WTC11 (cell line): ENCODE measurements around the gene MAGI3. TPM values are rescaled to one million over a fixed set of nuclear protein-coding genes. Genes with fewer than 3 reads are reported as not detected.

Experiments
- ATAC-seq: fragments of 200-7000 bp; cut with Tn5 transposase; 2 replicates; pipeline ENCODE4 v1.10.0; 2021; ENCODE audit warnings: mild to moderate bottlenecking, moderate library complexity
- CTCF ChIA-PET: fragments of 300-600 bp; sonication (Branson Sonifier 250); formaldehyde crosslinking; loops from one replicate; lab custom pipeline; 2021; ENCODE audit warnings: antibody characterized with exemption; lab: Charles Lee
- POLR2A ChIA-PET: fragments of 350-600 bp; sonication (Branson Sonifier 250); formaldehyde crosslinking; loops from one replicate; lab custom pipeline; 2021; ENCODE audit warnings: antibody characterized with exemption; lab: Charles Lee
- DNase-seq: peaks from one replicate; pipeline ENCODE4 v3.0.0; 2021; ENCODE audit warnings: low spot score
- H3K27ac Mint-ChIP-seq: 2 replicates; pipeline ENCODE4 v1.8.0; 2021; ENCODE audit warnings: mixed read lengths
- H3K27me3 Mint-ChIP-seq: 2 replicates; pipeline ENCODE4 v1.8.0; 2021; ENCODE audit warnings: low read depth, mild to moderate bottlenecking, moderate library complexity, mixed read lengths
- H3K36me3 Mint-ChIP-seq: 2 replicates; pipeline ENCODE4 v1.8.0; 2021; ENCODE audit warnings: mixed read lengths
- H3K4me1 Mint-ChIP-seq: 2 replicates; pipeline ENCODE4 v1.8.0; 2022; ENCODE audit warnings: mixed read lengths
- H3K4me3 Mint-ChIP-seq: 2 replicates; pipeline ENCODE4 v1.8.0; 2021; ENCODE audit warnings: mild to moderate bottlenecking, moderate library complexity, mixed read lengths
- H3K9me3 Mint-ChIP-seq: 2 replicates; pipeline ENCODE4 v1.8.0; 2021; ENCODE audit warnings: mixed read lengths
- ATF6 ChIP-seq: sonication (generic); formaldehyde crosslinking; IDR thresholded peaks from 2 replicates; pipeline ENCODE4 v1.8.1; 2023; ENCODE audit warnings: mild to moderate bottlenecking, missing genetic modification reagents
- E2F4 ChIP-seq: sonication (generic); formaldehyde crosslinking; IDR thresholded peaks from 2 replicates; pipeline ENCODE4 v1.8.1; 2022; ENCODE audit warnings: low read depth, mild to moderate bottlenecking, moderate library complexity, missing genetic modification reagents, borderline replicate concordance
- ELF4 ChIP-seq: sonication (generic); formaldehyde crosslinking; IDR thresholded peaks from 2 replicates; pipeline ENCODE4 v1.8.1; 2022; ENCODE audit warnings: low read depth, mild to moderate bottlenecking, moderate library complexity, missing genetic modification reagents
- ERG ChIP-seq: fragments of 250-450 bp; sonication (Bioruptor Pico); IDR thresholded peaks from 2 replicates; pipeline ENCODE4 v1.8.0; 2021; ENCODE audit warnings: mild to moderate bottlenecking
- FOXK1 ChIP-seq: sonication (generic); formaldehyde crosslinking; IDR thresholded peaks from 2 replicates; pipeline ENCODE4 v1.8.0; 2022; ENCODE audit warnings: mild to moderate bottlenecking, moderate library complexity, missing genetic modification reagents
- HMGA2 ChIP-seq: fragments of 250-450 bp; sonication (Bioruptor Pico); IDR thresholded peaks from 2 replicates; pipeline ENCODE4 v1.4.0; 2021; ENCODE audit warnings: mild to moderate bottlenecking, moderate library complexity
- IRF2 ChIP-seq: sonication (generic); formaldehyde crosslinking; IDR thresholded peaks from 2 replicates; pipeline ENCODE4 v1.8.0; 2022; ENCODE audit warnings: low read depth, missing genetic modification reagents, borderline replicate concordance
- JAZF1 ChIP-seq: fragments of 250-450 bp; sonication (Bioruptor Pico); IDR thresholded peaks from 2 replicates; pipeline ENCODE4 v1.9.0; 2021; ENCODE audit warnings: moderate library complexity, mild to moderate bottlenecking, inconsistent platforms
- JUN ChIP-seq: sonication (generic); formaldehyde crosslinking; IDR thresholded peaks from 2 replicates; pipeline ENCODE4 v1.8.0; 2023; ENCODE audit warnings: mild to moderate bottlenecking, missing genetic modification reagents
- MYBL2 ChIP-seq: sonication (generic); formaldehyde crosslinking; IDR thresholded peaks from 2 replicates; pipeline ENCODE4 v1.8.1; 2023; ENCODE audit warnings: mild to moderate bottlenecking, moderate library complexity, missing genetic modification reagents
- NFYB ChIP-seq: sonication (generic); formaldehyde crosslinking; conservative IDR thresholded peaks from 2 replicates; pipeline ENCODE4 v1.8.0; 2022; ENCODE audit warnings: low read depth, missing genetic modification reagents
- NR1H2 ChIP-seq: sonication (generic); formaldehyde crosslinking; IDR thresholded peaks from 2 replicates; pipeline ENCODE4 v1.9.0; 2021; ENCODE audit warnings: mild to moderate bottlenecking, moderate library complexity, missing genetic modification reagents
- NR2C2 ChIP-seq: sonication (generic); formaldehyde crosslinking; IDR thresholded peaks from 2 replicates; pipeline ENCODE4 v1.8.0; 2022; ENCODE audit warnings: mild to moderate bottlenecking, missing genetic modification reagents
- SMAD3 ChIP-seq: sonication (generic); formaldehyde crosslinking; IDR thresholded peaks from 2 replicates; pipeline ENCODE4 v1.8.0; 2022; ENCODE audit warnings: missing genetic modification reagents, mild to moderate bottlenecking, borderline replicate concordance
- TEAD4 ChIP-seq: sonication (generic); formaldehyde crosslinking; IDR thresholded peaks from 2 replicates; pipeline ENCODE4 v1.8.0; 2022; ENCODE audit warnings: mild to moderate bottlenecking, missing genetic modification reagents
- ZMAT4 ChIP-seq: fragments of 250-450 bp; sonication (Bioruptor Pico); IDR thresholded peaks from 2 replicates; pipeline ENCODE4 v1.9.0; 2021; ENCODE audit warnings: mild to moderate bottlenecking
- ZNF219 ChIP-seq: sonication (generic); formaldehyde crosslinking; IDR thresholded peaks from 2 replicates; pipeline ENCODE4 v1.8.0; 2023; ENCODE audit warnings: missing genetic modification reagents, mild to moderate bottlenecking, borderline replicate concordance
- ZNF263 ChIP-seq: sonication (generic); formaldehyde crosslinking; IDR thresholded peaks from 2 replicates; pipeline ENCODE4 v1.8.1; 2022; ENCODE audit warnings: low read depth, mild to moderate bottlenecking, moderate library complexity, missing genetic modification reagents
- ZNF317 ChIP-seq: sonication (generic); formaldehyde crosslinking; IDR thresholded peaks from 2 replicates; pipeline ENCODE4 v1.8.1; 2023; ENCODE audit warnings: low read depth, mild to moderate bottlenecking, moderate library complexity, missing genetic modification reagents, borderline replicate concordance
- ZNF423 ChIP-seq: fragments of 250-450 bp; sonication (Bioruptor Pico); IDR thresholded peaks from 2 replicates; pipeline ENCODE4 v2.1.2; 2022; ENCODE audit warnings: mild to moderate bottlenecking, moderate library complexity
- total RNA-seq: library from RNA; stranded (reverse); gene quantifications from 3 replicates; pipeline ENCODE4 v1.2.3, GENCODE V29; 2021

Gene MAGI3
- total RNA-seq, 1 experiment from 2014 or later = 9.7 TPM

GRCh38 chr1:113423826-113424225 is 33.5 kb downstream of the MAGI3 start:
- TF ChIP-seq E2F4 (CRISPR knock-in tag) (no peak), ZNF423 (no peak), ZNF219 (CRISPR knock-in tag) (no peak), SMAD3 (CRISPR knock-in tag) (no peak), FOXK1 (CRISPR knock-in tag) (no peak)
- Mint-ChIP-seq H3K36me3 (peaks cover 19% of the 10 kb centered on the region), H3K4me3 (no peak overlapping the region), H3K9me3 (peaks cover 23% of the 10 kb centered on the region), H3K27ac (no peak overlapping the region), H3K27me3 (no peaks in the 10 kb centered on the region; the same call in 1 of the 2 replicates), H3K4me1 (no peaks in the 10 kb centered on the region)
- no peak for DNase-seq
- ChIA-PET POLR2A (interaction anchor here (0.5 to 0.7 kb wide), 2 partner anchors 18 to 446 kb away, joined by 4 to 5 read pairs; no protein-coding TSS in a partner anchor), CTCF (no interaction called here)
- no peak for ATAC-seq

GRCh38 chr1:113429461-113430153 is 39.3 kb downstream of the MAGI3 start:
- ATAC-seq (peak; percentile 34; the same call in 1 of the 2 replicates), DNase-seq (no peak)
- Mint-ChIP-seq H3K27ac (no peak overlapping the region; the same call in 1 of the 2 replicates), H3K9me3 (no peaks in the 10 kb centered on the region; the same call in 1 of the 2 replicates), H3K4me1 (0 out of 2 replicates have a peak, but pooled peaks cover 2% of the 10 kb centered on the region), H3K27me3 (no peaks in the 10 kb centered on the region), H3K4me3 (no peak overlapping the region), H3K36me3 (no peaks in the 10 kb centered on the region)
- TF ChIP-seq NR2C2 (CRISPR knock-in tag) (no peak), NFYB (CRISPR knock-in tag) (peak; percentile 20; the same call in 1 of the 2 replicates), ZNF317 (CRISPR knock-in tag) (no peak), TEAD4 (CRISPR knock-in tag) (no peak)
- ChIA-PET CTCF (interaction anchor here (0.8 kb wide), 1 partner anchor 219 kb away, joined by 3 read pairs; no protein-coding TSS in a partner anchor), POLR2A (no interaction called here)

GRCh38 chr1:113433184-113433583 is 42.9 kb downstream of the MAGI3 start:
- ChIA-PET POLR2A (no interaction called here), CTCF (interaction anchor here (1.6 kb wide), 1 partner anchor 20 kb away, joined by 5 read pairs; no protein-coding TSS in a partner anchor)
- TF ChIP-seq JUN (CRISPR knock-in tag) (no peak), NR1H2 (CRISPR knock-in tag) (no peak), ZNF263 (no peak)
- Mint-ChIP-seq H3K4me1 (peaks cover 3% of the 10 kb centered on the region), H3K36me3 (no peaks in the 10 kb centered on the region), H3K27me3 (no peaks in the 10 kb centered on the region), H3K9me3 (no peaks in the 10 kb centered on the region), H3K27ac (no peak overlapping the region), H3K4me3 (no peak overlapping the region)
- DNase-seq (no peak), ATAC-seq (no peak)

GRCh38 chr1:113434081-113434873 is 44.0 kb downstream of the MAGI3 start:
- Mint-ChIP-seq H3K4me3 (no peak overlapping the region), H3K4me1 (peaks cover 11% of the 10 kb centered on the region), H3K36me3 (no peaks in the 10 kb centered on the region), H3K27me3 (no peaks in the 10 kb centered on the region), H3K9me3 (no peaks in the 10 kb centered on the region), H3K27ac (no peak overlapping the region; the same call in 1 of the 2 replicates)
- CTCF ChIA-PET = interaction anchor here (1.6 kb wide), 1 partner anchor 19 kb away, joined by 5 read pairs; no protein-coding TSS in a partner anchor
- TF ChIP-seq ERG (CRISPR knock-in tag) = no peak
- TF ChIP-seq JUN (CRISPR knock-in tag) = no peak
- TF ChIP-seq ATF6 (CRISPR knock-in tag) = no peak
- TF ChIP-seq IRF2 (CRISPR knock-in tag) = no peak
- TF ChIP-seq NR1H2 (CRISPR knock-in tag) = no peak
- TF ChIP-seq HMGA2 (CRISPR knock-in tag) = no peak
- TF ChIP-seq MYBL2 (CRISPR knock-in tag) = no peak
- TF ChIP-seq ELF4 = no peak
- no peak for TF ChIP-seq JAZF1 (CRISPR knock-in tag)
- no peak for TF ChIP-seq ZMAT4 (CRISPR knock-in tag)
- TF ChIP-seq NFYB (CRISPR knock-in tag) = no peak
- DNase-seq = no peak
- POLR2A ChIA-PET = no interaction called here
- ATAC-seq = no peak
